ENCODE results near the gene TCF7L1.

The TCF7L1 gene

GRCh38 chr2:85160966-85161960, 28.1 kb downstream of the TCF7L1 start:
- DNase-seq (ENCODE audit: low read depth in 1 of 2, low spot score in 1 of 2), result no peak

DNA sequence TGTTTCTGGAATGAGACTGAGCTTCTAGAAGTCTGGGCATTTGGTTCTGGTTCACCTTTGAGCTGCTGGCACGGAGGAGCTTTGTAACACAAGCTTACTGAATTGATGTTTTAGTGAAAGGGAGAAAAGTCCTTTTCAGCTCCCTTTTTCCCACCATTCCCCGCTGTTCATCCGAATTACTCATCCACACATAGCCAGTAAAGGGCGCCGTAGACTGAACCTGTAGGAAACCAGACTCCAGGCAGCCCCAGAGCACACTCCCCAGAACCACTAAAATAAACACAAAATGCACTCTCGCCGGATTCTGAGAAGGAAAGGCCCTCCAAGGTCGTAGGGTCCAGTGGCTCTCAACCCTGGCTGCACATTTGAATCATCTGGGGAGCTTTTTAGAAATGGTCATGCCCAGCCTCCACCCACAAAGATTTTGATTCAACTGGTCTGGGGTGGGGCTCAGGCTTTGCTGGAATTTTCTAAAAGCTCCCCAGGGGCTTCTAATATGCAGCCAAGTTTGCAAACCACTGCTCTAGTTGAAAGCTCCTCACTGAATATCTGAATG, 29.6 kb downstream of the TCF7L1 start:
- DNase-seq (ENCODE audit: low read depth in 1 of 2, low spot score in 1 of 2), result no peak

GRCh38 chr2:85163675-85164074, 30.5 kb downstream of the TCF7L1 start:
- no peak for DNase-seq (ENCODE audit: low read depth in 1 of 2, low spot score in 1 of 2)

DNA sequence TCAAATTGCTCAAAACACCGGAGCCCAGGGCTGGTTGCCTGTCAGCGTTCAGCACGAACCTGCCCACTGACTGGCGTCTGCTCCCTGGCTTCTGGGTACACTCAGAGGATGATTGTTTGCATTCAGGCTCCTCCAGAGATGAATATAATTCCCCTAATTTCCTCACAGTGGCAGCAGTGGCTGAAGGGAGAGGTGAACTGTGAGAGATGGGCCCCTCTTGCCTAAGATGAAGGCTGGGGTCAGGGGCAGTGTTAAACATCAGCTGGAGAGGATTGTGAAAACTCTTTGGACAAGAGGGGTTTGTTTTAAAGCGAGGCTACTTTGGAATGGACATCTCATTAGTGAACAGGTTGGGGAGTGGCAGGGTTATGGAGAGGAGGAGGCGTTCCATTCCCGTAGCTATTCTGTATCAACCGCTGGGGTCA, 31.0 kb downstream of the TCF7L1 start:
- DNase-seq (ENCODE audit: low read depth in 1 of 2, low spot score in 1 of 2), result no peak

GRCh38 chr2:85165088-85165690, 32.0 kb downstream of the TCF7L1 start:
- DNase-seq (ENCODE audit: low read depth in 1 of 2, low spot score in 1 of 2), result no peak

- no peak for DNase-seq (ENCODE audit: low read depth in 1 of 2, low spot score in 1 of 2)
These were observed 32.8 kb downstream of the TCF7L1 start for GRCh38 chr2:85166021-85166420.

DNA sequence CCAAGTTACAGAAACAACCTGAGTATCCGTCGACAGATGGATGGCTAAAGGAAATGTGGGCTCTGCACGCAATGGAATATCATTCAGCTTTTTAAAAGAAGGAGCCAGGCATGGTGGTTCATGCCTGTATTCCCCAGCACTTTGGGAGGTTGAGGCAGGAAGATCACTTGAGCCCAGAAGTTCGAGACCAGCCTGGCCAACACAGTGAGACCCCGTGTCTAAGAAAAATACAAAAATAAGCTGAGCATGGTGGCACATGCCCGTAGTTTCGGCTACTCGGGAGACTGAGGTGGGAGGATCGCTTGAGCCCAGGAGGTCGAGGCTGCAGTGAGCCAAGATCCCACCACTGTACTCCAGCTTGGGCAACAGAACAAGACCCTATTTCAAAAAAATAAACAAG, 34.3 kb downstream of the TCF7L1 start:
- no peak for DNase-seq (ENCODE audit: low read depth in 1 of 2, low spot score in 1 of 2)

DNA sequence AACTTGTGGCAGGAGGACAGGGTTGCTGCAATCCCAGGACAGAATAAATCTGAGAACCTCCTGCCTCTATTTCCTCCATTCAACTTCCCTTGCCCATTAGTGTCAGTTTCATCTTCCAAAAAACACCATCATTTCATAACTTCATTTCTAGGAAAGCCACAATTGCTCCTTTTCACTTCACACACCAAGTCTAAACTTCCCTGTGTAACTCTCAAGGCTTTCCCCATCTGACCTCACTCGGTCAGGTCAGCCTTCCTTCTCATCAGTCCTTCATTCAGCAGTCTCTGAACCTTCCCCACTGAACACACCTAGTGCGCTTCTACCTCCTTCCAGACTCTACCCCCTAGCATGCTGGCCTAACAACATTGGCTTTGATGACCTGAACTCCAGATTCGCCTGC, 35.8 kb downstream of the TCF7L1 start:
- no peak for DNase-seq (ENCODE audit: low read depth in 1 of 2, low spot score in 1 of 2)

- DNase-seq (ENCODE audit: low read depth in 1 of 2, low spot score in 1 of 2), result no peak
These were observed 36.4 kb downstream of the TCF7L1 start for GRCh38 chr2:85169581-85169980.

DNA sequence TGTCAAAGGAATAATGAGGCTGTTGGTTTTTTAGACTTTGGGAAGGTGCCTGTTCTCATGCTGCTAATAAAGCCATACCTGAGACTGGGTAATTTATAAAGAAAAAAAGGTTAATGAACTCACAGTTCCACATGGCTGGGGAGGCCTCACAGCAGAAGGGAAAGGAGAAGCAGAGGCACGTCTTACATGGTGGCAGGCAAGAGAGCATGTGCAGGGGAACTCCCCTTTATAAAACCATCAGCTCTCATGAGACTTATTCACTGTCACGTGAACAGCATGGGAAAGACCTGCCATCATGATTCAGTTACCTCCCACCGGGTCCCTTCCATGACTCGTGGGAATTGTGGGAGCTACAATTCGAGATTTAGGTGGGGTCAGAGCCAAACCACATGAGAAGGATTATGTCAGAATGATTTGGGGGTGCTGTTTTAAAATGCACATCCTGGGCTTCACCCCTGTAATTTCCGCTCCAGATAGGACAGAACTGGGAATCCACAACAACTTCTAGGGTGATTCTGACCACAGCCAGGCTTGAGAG, 37.8 kb downstream of the TCF7L1 start:
- DNase-seq (ENCODE audit: low read depth in 1 of 2, low spot score in 1 of 2), result no peak

GRCh38 chr2:85171916-85172315, 38.7 kb downstream of the TCF7L1 start:
- no peak for DNase-seq (ENCODE audit: low read depth in 1 of 2, low spot score in 1 of 2)

DNA sequence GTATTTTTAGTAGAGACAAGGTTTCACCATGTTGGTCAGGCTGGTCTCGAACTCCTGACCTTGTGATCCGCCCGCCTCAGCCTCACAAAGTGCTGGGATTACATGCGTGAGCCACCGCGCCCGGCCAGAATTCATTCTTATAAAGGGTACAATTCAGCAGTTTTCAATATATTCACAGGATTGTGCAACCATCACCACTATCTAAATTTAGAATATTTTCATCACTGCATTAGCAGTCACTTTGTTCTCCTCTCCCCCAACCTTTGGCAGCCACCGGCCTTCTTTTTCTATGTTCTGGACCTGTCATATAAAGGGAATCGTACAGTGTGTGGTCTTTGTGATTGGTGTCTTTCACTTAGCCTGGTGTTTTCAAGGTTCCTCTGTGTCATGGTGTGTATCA, 40.7 kb downstream of the TCF7L1 start:
- no peak for DNase-seq (ENCODE audit: low read depth in 1 of 2, low spot score in 1 of 2)

DNA sequence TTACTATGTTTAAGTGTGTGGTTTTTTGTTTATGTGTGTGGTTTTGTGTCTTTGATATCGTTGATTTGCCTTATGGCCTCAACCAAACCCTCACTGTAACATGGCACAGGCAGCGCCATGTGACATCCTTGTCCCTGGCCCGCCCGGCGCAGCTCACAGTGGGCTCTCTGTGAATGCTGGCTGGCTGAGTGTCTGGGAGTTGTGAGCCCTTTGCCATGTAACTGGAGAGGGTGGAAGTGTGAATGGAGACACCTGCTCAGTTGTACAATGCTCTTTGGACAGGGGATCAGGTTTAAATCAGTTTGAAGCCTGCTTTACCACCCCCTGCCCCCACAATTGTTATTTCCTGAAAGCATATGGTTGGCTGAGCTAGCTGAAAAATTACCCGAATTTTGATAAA, 41.8 kb downstream of the TCF7L1 start:
- no peak for DNase-seq (ENCODE audit: low read depth in 1 of 2, low spot score in 1 of 2)

DNA sequence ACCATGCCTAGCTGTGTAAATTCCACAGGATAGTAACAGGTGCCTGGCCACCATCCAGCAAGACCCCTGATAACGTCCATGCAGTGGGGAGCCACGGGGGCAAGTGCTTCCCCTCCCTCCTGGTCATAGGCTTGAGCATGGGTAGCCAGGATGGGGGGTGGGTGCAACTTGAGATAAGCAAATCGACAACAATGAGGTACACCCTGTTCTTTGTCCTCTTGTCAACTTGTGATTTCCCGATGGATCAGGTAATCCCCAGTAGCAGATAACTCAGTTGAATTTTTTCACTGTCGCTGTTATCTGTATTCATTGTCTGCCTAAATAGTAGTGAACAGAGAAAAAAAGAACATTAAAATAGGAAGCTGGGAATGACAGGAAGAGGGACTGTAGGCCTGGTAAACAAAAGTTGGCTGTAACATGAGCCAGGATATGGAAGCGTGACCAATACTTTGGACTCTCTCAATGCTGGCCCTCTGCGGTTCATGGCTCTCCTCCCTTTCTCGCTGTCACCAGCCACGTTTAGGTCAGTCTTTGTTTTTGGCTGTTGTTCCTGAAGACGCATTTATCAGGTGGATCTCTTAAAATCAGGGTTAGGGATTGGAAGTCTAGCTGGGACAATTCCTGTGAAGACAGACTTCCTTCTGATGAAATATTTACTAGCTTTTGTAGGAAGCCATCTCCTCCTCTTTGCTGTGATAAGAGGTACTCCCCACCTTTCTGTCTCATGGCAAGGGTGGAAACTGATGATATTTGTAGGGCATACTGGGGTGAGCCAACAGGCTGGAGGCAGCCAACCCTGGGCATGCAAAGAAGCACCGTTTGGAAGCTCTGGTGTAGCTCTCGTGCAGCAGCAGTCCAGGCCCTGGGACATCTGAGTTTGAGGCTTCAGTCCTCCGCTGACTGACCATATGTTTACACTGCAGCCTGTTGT, 42.4 kb downstream of the TCF7L1 start:
- no peak for DNase-seq (ENCODE audit: low read depth in 1 of 2, low spot score in 1 of 2)

DNA sequence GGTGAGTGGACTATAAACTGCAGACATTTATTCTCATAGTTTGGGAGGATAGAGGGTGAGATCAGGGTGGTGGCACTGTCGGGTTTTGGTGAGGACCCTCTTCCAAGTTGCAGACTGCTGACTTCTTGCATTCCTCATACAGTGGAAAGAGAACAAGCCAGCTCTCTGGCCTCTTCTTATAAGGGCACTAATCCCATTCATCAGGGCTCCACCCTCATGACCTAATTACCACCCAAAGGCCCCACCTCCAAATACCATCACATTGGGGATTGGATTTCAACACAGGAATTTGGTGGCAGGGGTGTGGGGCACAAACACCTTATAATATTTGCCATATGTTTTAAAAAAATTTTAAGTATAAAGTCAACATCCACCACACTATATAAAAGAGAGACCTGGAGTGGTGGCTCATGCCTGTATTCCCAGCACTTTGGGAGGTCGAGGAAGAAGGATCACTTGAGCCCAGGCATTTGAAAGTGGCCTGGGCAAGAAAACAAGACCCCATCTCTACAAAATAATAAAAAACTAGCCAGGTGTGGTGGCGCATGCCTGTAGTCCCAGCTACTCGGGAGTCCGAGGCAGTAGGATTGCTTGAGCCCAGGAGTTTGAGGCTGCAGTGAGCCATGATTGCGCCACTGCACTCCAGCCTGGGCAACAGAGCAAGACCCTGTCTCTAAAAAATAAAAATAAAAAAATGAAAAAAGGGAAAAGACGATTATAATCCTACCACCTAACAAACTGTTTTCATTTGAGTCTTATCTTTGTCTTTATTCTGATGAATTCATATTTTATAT, 44.0 kb downstream of the TCF7L1 start:
- no peak for DNase-seq (ENCODE audit: low read depth in 1 of 2, low spot score in 1 of 2)

DNA sequence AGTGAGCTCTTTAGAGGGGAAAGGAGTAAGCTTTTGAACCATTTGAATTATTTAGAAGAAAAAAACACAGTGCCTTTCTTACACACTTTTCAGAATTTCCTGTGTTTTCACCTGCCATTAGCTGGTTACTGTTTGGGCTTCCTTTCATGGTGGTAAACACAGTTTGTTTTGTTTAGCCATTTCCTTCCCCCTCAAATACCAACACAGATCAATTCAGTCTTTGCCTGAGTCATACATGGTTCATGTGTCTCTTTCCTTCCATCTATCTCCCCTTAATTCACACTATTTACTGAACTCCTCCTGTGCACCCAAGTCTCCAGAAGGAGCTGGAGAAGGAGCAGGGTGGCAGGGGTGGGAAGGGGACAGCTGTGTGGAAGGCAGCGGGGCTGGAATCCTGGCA, 45.0 kb downstream of the TCF7L1 start:
- no peak for DNase-seq (ENCODE audit: low read depth in 1 of 2, low spot score in 1 of 2)

DNA sequence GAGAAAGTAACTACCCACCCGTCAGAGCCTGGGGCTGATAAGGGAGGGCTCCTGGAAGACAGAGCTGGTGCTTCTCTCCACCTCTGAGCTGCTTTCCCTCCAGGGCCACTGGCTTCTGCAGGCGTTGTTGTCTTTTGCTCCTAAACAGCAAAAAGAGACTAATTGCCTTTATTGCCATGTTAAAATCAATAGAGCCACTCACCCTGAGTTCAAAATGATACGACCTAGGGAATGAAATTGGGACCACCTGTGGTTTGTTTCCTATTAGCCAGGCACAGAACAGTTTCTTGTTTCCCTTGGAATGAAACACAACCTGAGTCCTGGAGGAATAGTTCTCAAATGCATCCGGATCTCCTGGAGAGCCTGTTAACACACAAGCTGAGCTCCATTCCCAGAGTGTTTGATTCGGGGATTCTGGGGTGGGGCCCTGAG, 45.8 kb downstream of the TCF7L1 start:
- DNase-seq (ENCODE audit: low read depth in 1 of 2, low spot score in 1 of 2), result no peak

- DNase-seq (ENCODE audit: low read depth in 1 of 2, low spot score in 1 of 2), result no peak
These were observed 46.3 kb downstream of the TCF7L1 start for GRCh38 chr2:85179541-85179940.

DNA sequence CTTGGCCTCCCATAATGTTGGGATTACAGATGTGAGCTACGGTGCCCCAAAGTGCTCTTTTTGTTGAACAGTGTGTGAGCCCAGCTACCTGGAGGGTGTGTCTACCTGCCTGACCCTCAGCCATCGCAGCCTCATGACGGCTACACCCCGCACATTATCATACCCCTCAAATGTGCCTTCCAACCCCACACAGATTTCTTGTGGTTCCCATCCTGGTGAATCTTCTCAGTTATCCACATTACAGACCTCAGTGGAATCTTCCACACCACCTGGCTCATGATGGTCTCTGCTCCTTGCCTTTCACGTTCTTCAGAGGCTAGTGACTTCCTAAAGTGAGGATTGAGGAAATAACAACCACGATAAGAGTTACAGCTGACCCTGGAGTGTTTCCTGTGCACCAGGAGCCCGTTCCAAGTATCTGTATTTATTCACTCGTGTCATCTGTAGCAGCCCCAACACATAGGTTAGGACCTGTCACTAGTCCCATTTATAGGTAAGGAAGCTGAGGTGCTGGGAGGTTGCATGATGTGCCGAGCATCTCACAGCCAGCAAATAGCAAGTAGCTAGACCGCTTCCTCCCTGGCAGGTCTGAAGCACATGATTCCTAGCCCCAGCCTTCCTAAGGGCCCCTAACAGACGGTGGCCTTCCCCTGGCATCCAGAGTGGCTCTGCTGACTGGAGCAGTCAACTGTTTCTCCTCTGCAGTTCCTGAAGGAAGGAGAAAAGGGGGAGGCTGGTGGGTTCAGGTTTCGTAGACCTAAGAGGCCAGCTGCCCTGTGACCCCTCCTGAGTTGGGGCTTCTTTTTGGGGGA, 47.3 kb downstream of the TCF7L1 start:
- no peak for DNase-seq (ENCODE audit: low read depth in 1 of 2, low spot score in 1 of 2)
